Smooth muscle cell (in vitro differentiated cells): ENCODE data around the gene SEMA5A. TPM values are rescaled to one million over a fixed set of nuclear protein-coding genes. Genes with fewer than 3 reads are reported as not detected.
A peak's percentile ranks its signal among the peaks of the same experiment; 100 is the strongest.

Experiments
- DNase-seq: peaks from one replicate; lab custom pipeline; 2025; ENCODE audit not compliant: unreplicated experiment; lab: John Stamatoyannopoulos, UW
- H2AFZ ChIP-seq: fragments of 200-600 bp; sonication (generic); 2 replicates; pipeline ENCODE4 v1.6.0; 2016; ENCODE audit warnings: antibody characterized with exemption, low read depth, mild to moderate bottlenecking
- H3F3A ChIP-seq: fragments of 200-600 bp; sonication (generic); 2 replicates; pipeline ENCODE4 v1.6.0; 2017; ENCODE audit warnings: antibody characterized with exemption, low read depth
- H3K27ac ChIP-seq: fragments of 200-600 bp; sonication (generic); 2 replicates; pipeline ENCODE4 v1.5.1; 2016; ENCODE audit warnings: low read depth, mild to moderate bottlenecking
- H3K27me3 ChIP-seq: fragments of 200-600 bp; sonication (generic); 2 replicates; pipeline ENCODE4 v1.6.1; 2016; ENCODE audit warnings: low read depth, mild to moderate bottlenecking
- H3K36me3 ChIP-seq: fragments of 200-600 bp; sonication (generic); 2 replicates; pipeline ENCODE4 v1.5.1; 2016; ENCODE audit warnings: low read depth
- H3K4me1 ChIP-seq: fragments of 200-600 bp; sonication (generic); 2 replicates; pipeline ENCODE4 v1.5.1; 2016; ENCODE audit warnings: low read depth
- H3K4me2 ChIP-seq: fragments of 200-600 bp; sonication (generic); 2 replicates; pipeline ENCODE4 v1.6.0; 2016; ENCODE audit warnings: mild to moderate bottlenecking
- H3K4me3 ChIP-seq: fragments of 200-600 bp; sonication (generic); 2 replicates; pipeline ENCODE4 v1.5.1; 2016; ENCODE audit warnings: mild to moderate bottlenecking
- H3K79me2 ChIP-seq: fragments of 200-600 bp; sonication (generic); 2 replicates; pipeline ENCODE4 v1.6.0; 2016; ENCODE audit warnings: low read depth, mild to moderate bottlenecking
- H3K9ac ChIP-seq: fragments of 200-600 bp; sonication (generic); 2 replicates; pipeline ENCODE4 v1.6.0; 2016; ENCODE audit warnings: low read depth
- H3K9me3 ChIP-seq: fragments of 200-600 bp; sonication (generic); replicated peaks from 2 replicates; pipeline ENCODE4 v1.5.1; 2016; ENCODE audit warnings: low read depth
- H4K20me1 ChIP-seq: fragments of 200-600 bp; sonication (generic); 2 replicates; pipeline ENCODE4 v1.6.0; 2016; ENCODE audit warnings: low read depth
- WGBS: methylation state at CpG from one replicate; pipeline ENCODE4 v1.1.7; 2016; ENCODE audit warnings: low lambda C conversion rate; 5-methylcytosine and 5-hydroxymethylcytosine counted together
- polyA plus RNA-seq: library from polyadenylated mRNA; unstranded; fragments of >200 nt; fragmentation: Nextera tagmentation; extraction: Ambion mirVana; gene quantifications from 2 replicates; pipeline ENCODE4 v1.2.1, GENCODE V29; 2016
- total RNA-seq: library from RNA; depleted of rRNA; stranded (reverse); fragments of >200 nt; gene quantifications from 2 replicates; pipeline ENCODE4 v1.2.3, GENCODE V29; 2014
- TF ChIP-seq, protein P1 (sequence below): fragments of 200-600 bp; sonication (generic); IDR thresholded peaks from 2 replicates; pipeline ENCODE4 v1.5.1; 2017; ENCODE audit warnings: borderline replicate concordance, mild to moderate bottlenecking, antibody characterized with exemption; ENCODE audit not compliant: insufficient read depth, poor library complexity, severe bottlenecking

The SEMA5A gene
- total and polyA plus RNA-seq, 2 experiments from 2014 or later = 21.6 to 65.1 TPM

DNA sequence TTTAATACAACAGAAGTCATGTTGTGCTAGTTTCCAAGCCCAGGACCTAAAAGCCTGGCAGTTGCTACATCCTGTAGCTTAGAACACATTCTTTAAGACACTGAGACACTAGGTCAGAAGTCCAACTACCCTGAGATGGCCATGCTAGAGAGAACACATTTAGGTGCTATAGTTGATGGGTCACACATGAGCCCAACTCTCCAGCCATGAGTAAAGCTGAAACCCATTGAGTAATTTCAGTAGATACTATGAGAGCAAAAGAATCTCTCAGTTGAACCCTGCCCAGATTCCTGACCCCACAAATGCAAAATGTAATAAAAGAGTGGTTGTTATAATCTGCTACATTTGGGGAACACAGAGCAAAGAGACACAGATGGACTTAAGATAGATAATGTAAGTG lies 164.4 kb downstream of the SEMA5A start:
- Histone ChIP-seq H3K4me3 (no peak overlapping the region), H3K4me1 (no peaks in the 10 kb centered on the region), H3K9me3 (no peaks in the 10 kb centered on the region), H3F3A (no peaks in the 10 kb centered on the region), H3K4me2 (no peak overlapping the region), H3K9ac (no peak overlapping the region), H3K79me2 (no peaks in the 10 kb centered on the region), H2AFZ (no peak overlapping the region), H3K27me3 (no peaks in the 10 kb centered on the region), H4K20me1 (peaks cover 10% of the 10 kb centered on the region), H3K36me3 (peaks cover 6% of the 10 kb centered on the region), H3K27ac (no peak overlapping the region)
- TF ChIP-seq, protein P1, sequence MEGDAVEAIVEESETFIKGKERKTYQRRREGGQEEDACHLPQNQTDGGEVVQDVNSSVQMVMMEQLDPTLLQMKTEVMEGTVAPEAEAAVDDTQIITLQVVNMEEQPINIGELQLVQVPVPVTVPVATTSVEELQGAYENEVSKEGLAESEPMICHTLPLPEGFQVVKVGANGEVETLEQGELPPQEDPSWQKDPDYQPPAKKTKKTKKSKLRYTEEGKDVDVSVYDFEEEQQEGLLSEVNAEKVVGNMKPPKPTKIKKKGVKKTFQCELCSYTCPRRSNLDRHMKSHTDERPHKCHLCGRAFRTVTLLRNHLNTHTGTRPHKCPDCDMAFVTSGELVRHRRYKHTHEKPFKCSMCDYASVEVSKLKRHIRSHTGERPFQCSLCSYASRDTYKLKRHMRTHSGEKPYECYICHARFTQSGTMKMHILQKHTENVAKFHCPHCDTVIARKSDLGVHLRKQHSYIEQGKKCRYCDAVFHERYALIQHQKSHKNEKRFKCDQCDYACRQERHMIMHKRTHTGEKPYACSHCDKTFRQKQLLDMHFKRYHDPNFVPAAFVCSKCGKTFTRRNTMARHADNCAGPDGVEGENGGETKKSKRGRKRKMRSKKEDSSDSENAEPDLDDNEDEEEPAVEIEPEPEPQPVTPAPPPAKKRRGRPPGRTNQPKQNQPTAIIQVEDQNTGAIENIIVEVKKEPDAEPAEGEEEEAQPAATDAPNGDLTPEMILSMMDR = no peak
- no peak for DNase-seq

DNA sequence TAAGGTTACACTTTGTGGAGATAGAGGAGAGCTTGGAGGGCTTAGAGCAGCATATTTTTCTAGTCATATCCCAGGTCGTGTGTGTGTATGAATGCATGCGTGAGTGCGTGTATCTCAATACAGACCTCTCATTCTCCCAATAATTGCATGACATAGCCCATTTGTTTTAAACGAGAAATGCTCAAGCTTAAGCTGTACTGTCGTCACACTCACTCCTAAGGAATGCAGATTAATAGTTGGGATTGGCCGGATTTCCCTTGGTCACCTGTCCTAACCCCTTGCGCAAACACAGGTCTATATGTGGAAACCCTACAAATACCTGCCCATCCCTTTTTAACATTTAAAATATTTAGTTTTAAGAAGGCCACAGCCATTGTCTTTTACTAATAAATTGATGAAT lies 165.8 kb downstream of the SEMA5A start:
- Histone ChIP-seq H4K20me1 (peaks cover 13% of the 10 kb centered on the region), H3K9me3 (no peaks in the 10 kb centered on the region), H3K4me1 (no peaks in the 10 kb centered on the region), H3K4me2 (no peak overlapping the region), H3K27ac (peak overlapping the region; percentile 20), H3F3A (no peaks in the 10 kb centered on the region), H3K27me3 (no peaks in the 10 kb centered on the region), H3K36me3 (peaks cover 6% of the 10 kb centered on the region), H3K79me2 (no peaks in the 10 kb centered on the region), H2AFZ (no peak overlapping the region), H3K4me3 (no peak overlapping the region), H3K9ac (no peak overlapping the region)
- 67% methylated on average over 7 of the region's 7 CpGs for WGBS
- TF ChIP-seq, protein P1 = no peak
- DNase-seq = no peak

GRCh38 chr5:9376363-9377117 lies 169.3 kb downstream of the SEMA5A start:
- Histone ChIP-seq H4K20me1 (peaks cover 28% of the 10 kb centered on the region), H3K4me3 (no peak overlapping the region), H2AFZ (no peak overlapping the region), H3K9me3 (no peaks in the 10 kb centered on the region), H3K79me2 (peaks cover 11% of the 10 kb centered on the region), H3K9ac (no peak overlapping the region), H3K4me2 (no peak overlapping the region), H3K4me1 (no peaks in the 10 kb centered on the region), H3K36me3 (peaks cover 6% of the 10 kb centered on the region), H3K27me3 (no peaks in the 10 kb centered on the region), H3K27ac (no peak overlapping the region), H3F3A (peaks cover 11% of the 10 kb centered on the region)
- TF ChIP-seq, protein P1 = no peak
- WGBS = 87% methylated on average over 9 of the region's 9 CpGs
- no peak for DNase-seq

- H3K27me3 ChIP-seq = no peaks in the 10 kb centered on the region
- no peak overlapping the region for H3K4me3 ChIP-seq
- H3K4me1 ChIP-seq = no peaks in the 10 kb centered on the region
- WGBS = 91% methylated on average over 2 of the region's 2 CpGs
- H3K9ac ChIP-seq = no peak overlapping the region
- peaks cover 31% of the 10 kb centered on the region for H4K20me1 ChIP-seq
- H3F3A ChIP-seq = peaks cover 11% of the 10 kb centered on the region
- no peak overlapping the region for H3K27ac ChIP-seq
- H2AFZ ChIP-seq = no peak overlapping the region
- no peak for DNase-seq
- no peak overlapping the region for H3K4me2 ChIP-seq
- H3K79me2 ChIP-seq = peaks cover 18% of the 10 kb centered on the region
- TF ChIP-seq, protein P1 = no peak
- no peaks in the 10 kb centered on the region for H3K9me3 ChIP-seq
- peaks cover 6% of the 10 kb centered on the region for H3K36me3 ChIP-seq
Measured at GRCh38 chr5:9375756-9376155, 170.1 kb downstream of the SEMA5A start.
